Liver (tissue), 9 donors: ENCODE results near the gene DNAJB13. TPM values are rescaled to one million over a fixed set of nuclear protein-coding genes. Genes with fewer than 3 reads are reported as not detected.

Experiments used
- DNase-seq: peaks from one replicate; pipeline ENCODE4 v3.0.0-alpha.2; 2017; ENCODE audit warnings: low spot score
- H3K27ac ChIP-seq, 2 donors: one replicate each; pipeline ENCODE4 v1.7.0; 2013; ENCODE audit warnings: inconsistent platforms in 2 of 2, low read length in 2 of 2, control low read depth in 1 of 2, low read depth in 1 of 2, mild to moderate bottlenecking in 1 of 2
- H3K27me3 ChIP-seq, 4 donors: one replicate each; pipeline versions ENCODE4 v1.6.1 to v1.7.0; 2013; ENCODE audit warnings: low read length in 3 of 4, inconsistent platforms in 1 of 4, mild to moderate bottlenecking in 1 of 4, moderate library complexity in 1 of 4; ENCODE audit not compliant: control insufficient read depth in 4 of 4, insufficient read depth in 4 of 4
- H3K36me3 ChIP-seq, 4 donors: one replicate each; pipeline versions ENCODE4 v1.6.1 to v1.7.0; 2013; ENCODE audit warnings: low read length in 3 of 4, mild to moderate bottlenecking in 3 of 4, low read depth in 1 of 4, moderate library complexity in 1 of 4; ENCODE audit not compliant: control insufficient read depth in 4 of 4, insufficient read depth in 3 of 4
- H3K4me1 ChIP-seq, 4 donors: one replicate each; pipeline versions ENCODE4 v1.6.1 to v1.7.0; 2013; ENCODE audit warnings: low read length in 3 of 4, mild to moderate bottlenecking in 3 of 4, moderate library complexity in 1 of 4; ENCODE audit not compliant: control insufficient read depth in 4 of 4, insufficient read depth in 4 of 4
- H3K4me3 ChIP-seq, 3 donors: one replicate each; pipeline versions ENCODE4 v1.6.1 to v1.7.0; 2013; ENCODE audit warnings: low read length in 3 of 3, control low read depth in 1 of 3, low read depth in 1 of 3, mild to moderate bottlenecking in 1 of 3
- H3K9ac ChIP-seq, 2 donors: one replicate each; pipeline ENCODE4 v1.7.0; 2013; ENCODE audit warnings: low read length in 2 of 2, mild to moderate bottlenecking in 2 of 2, moderate library complexity in 2 of 2, control low read depth in 1 of 2, low read depth in 1 of 2
- H3K9me3 ChIP-seq, 4 donors: one replicate each; pipeline versions ENCODE4 v1.6.1 to v1.7.0; 2013; ENCODE audit warnings: low read length in 3 of 4; ENCODE audit not compliant: control insufficient read depth in 4 of 4
- ATF3 ChIP-seq: IDR thresholded peaks from 2 replicates; pipeline ENCODE4 v1.6.1; 2016; ENCODE audit warnings: antibody characterized with exemption
- EGR1 ChIP-seq, 2 donors: IDR thresholded peaks; 2 replicates each; pipeline ENCODE4 v1.6.1; 2016 to 2018; ENCODE audit warnings: antibody characterized with exemption in 2 of 2, low read depth in 2 of 2
- FOXA1 ChIP-seq: IDR thresholded peaks from 2 replicates; pipeline ENCODE4 v1.6.1; 2016; ENCODE audit warnings: antibody characterized with exemption
- FOXA2 ChIP-seq: IDR thresholded peaks from 2 replicates; pipeline ENCODE4 v1.6.1; 2016; ENCODE audit warnings: antibody characterized with exemption
- GABPA ChIP-seq, 2 donors: IDR thresholded peaks in 1 of 2; conservative IDR thresholded peaks in 1 of 2; 2 replicates each; pipeline ENCODE4 v1.6.1; 2016; ENCODE audit warnings: antibody characterized with exemption in 2 of 2, mild to moderate bottlenecking in 1 of 2, moderate library complexity in 1 of 2
- HNF4A ChIP-seq, 2 donors: conservative IDR thresholded peaks; 2 replicates each; pipeline ENCODE4 v1.6.1; 2016; ENCODE audit warnings: antibody characterized with exemption in 2 of 2, mild to moderate bottlenecking in 2 of 2
- HNF4G ChIP-seq: IDR thresholded peaks from 2 replicates; pipeline ENCODE4 v1.6.1; 2016; ENCODE audit warnings: antibody characterized with exemption
- JUND ChIP-seq, 2 donors: IDR thresholded peaks; 2 replicates each; pipeline ENCODE4 v1.6.1; 2016; ENCODE audit warnings: antibody characterized with exemption in 2 of 2
- MAX ChIP-seq: IDR thresholded peaks from 2 replicates; pipeline ENCODE4 v1.6.1; 2016; ENCODE audit warnings: antibody characterized with exemption
- NR2F2 ChIP-seq: IDR thresholded peaks from 2 replicates; pipeline ENCODE4 v1.6.1; 2016; ENCODE audit warnings: antibody characterized with exemption
- RXRA ChIP-seq, 2 donors: IDR thresholded peaks; 2 replicates each; pipeline ENCODE4 v1.6.1; 2017 to 2018; ENCODE audit warnings: antibody characterized with exemption in 2 of 2, mild to moderate bottlenecking in 1 of 2
- SP1 ChIP-seq: IDR thresholded peaks from 2 replicates; pipeline ENCODE4 v1.6.1; 2018; ENCODE audit warnings: antibody characterized with exemption, mild to moderate bottlenecking
- TAF1 ChIP-seq: conservative IDR thresholded peaks from 2 replicates; pipeline ENCODE4 v1.6.1; 2016; ENCODE audit warnings: antibody characterized with exemption, mild to moderate bottlenecking
- YY1 ChIP-seq: IDR thresholded peaks from 2 replicates; pipeline ENCODE4 v1.6.1; 2016; ENCODE audit warnings: antibody characterized with exemption, mild to moderate bottlenecking
- ZBTB33 ChIP-seq: IDR thresholded peaks from 2 replicates; pipeline ENCODE4 v1.6.1; 2016; ENCODE audit warnings: antibody characterized with exemption
- WGBS: extraction: QIAGEN DNeasy Blood & Tissue Kit; methylation state at CpG from one replicate; pipeline ENCODE4 v1.1.7; 2013; 5-methylcytosine and 5-hydroxymethylcytosine counted together
- polyA plus RNA-seq, 2 donors: library from polyadenylated mRNA; stranded (reverse) in 1 of 2; unstranded in 1 of 2; fragments of 200-250 nt in 1 of 2; fragments of >200 nt in 1 of 2; fragmentation: Nextera tagmentation in 1 of 2; extraction: Ambion mirVana in 1 of 2; gene quantifications; one replicate each; pipeline versions ENCODE4 v1.2.1 to v1.2.3, GENCODE V29; 2013 to 2015
- total RNA-seq, 2 donors: library from RNA; depleted of rRNA; stranded (reverse); fragments of >200 nt; gene quantifications; one replicate each; pipeline ENCODE4 v1.2.3, GENCODE V29; 2014
- donor health status: healthy.
- donor health status: healthy.
- donor health status: healthy.
- donor health status: healthy.
- donor health status: healthy.

Gene DNAJB13
- total and polyA plus RNA-seq, 4 donors, result 0.08 TPM; not detected in 3

GRCh38 chr11:74006743-74007304 lies 56.0 kb downstream of the DNAJB13 start:
- Histone ChIP-seq H3K4me1 (peaks cover 0 to 5% (median 3%) of the 10 kb centered on the region in 4 donors), H3K4me3 (no peak overlapping the region), H3K27me3 (no peaks in the 10 kb centered on the region), H3K27ac (no peak overlapping the region), H3K36me3 (peaks cover 0 to 5% (median 0%) of the 10 kb centered on the region in 4 donors), H3K9me3 (no peaks in the 10 kb centered on the region), H3K9ac (no peak overlapping the region)
- TF ChIP-seq JUND (IDR thresholded peaks at IDR 0.05) (no peak), ZBTB33 (no peak), YY1 (no peak), HNF4A (conservative IDR thresholded peaks at IDR 0.05) (peak; percentile 70 to 86), NR2F2 (no peak), RXRA (IDR thresholded peaks at IDR 0.05) (peak in 1 of 2 donors; percentile 22), EGR1 (IDR thresholded peaks at IDR 0.05; ENCODE audit: low read depth in 2 of 2) (no peak), FOXA1 (no peak), HNF4G (peak; percentile 31), MAX (no peak), GABPA (IDR thresholded peaks at IDR 0.05 in 1 of 2, conservative IDR thresholded peaks at IDR 0.05 in 1 of 2) (no peak)
- 64% methylated on average over 7 of the region's 7 CpGs for WGBS
- peak; percentile 38 for DNase-seq

- Histone ChIP-seq H3K36me3 (peaks cover 0 to 5% (median 0%) of the 10 kb centered on the region in 4 donors), H3K27ac (no peak overlapping the region), H3K4me3 (no peak overlapping the region), H3K27me3 (no peaks in the 10 kb centered on the region), H3K9me3 (no peaks in the 10 kb centered on the region), H3K4me1 (peaks cover 0 to 5% (median 3%) of the 10 kb centered on the region in 4 donors), H3K9ac (no peak overlapping the region)
- DNase-seq, result peak; percentile 32
- 93% methylated on average over 6 of the region's 6 CpGs for WGBS
- no peak for TF ChIP-seq JUND (IDR thresholded peaks at IDR 0.05)
- TF ChIP-seq MAX, result no peak
Observed at GRCh38 chr11:74007691-74008372, 57.0 kb downstream of the DNAJB13 start.

- H3K27me3 ChIP-seq, result no peaks in the 10 kb centered on the region
- no peaks in the 10 kb centered on the region for H3K36me3 ChIP-seq
- H3K9me3 ChIP-seq, result no peaks in the 10 kb centered on the region
- TF ChIP-seq SP1 (no peak), FOXA2 (no peak), NR2F2 (no peak), HNF4G (no peak), ATF3 (no peak), ZBTB33 (no peak), HNF4A (conservative IDR thresholded peaks at IDR 0.05) (no peak), TAF1 (no peak)
- no peak within 1 kb of the TSS for H3K4me3 ChIP-seq
- no peak within 1 kb of the TSS for H3K9ac ChIP-seq
- no peak for DNase-seq
- H3K27ac ChIP-seq, result no peak within 1 kb of the TSS
- WGBS, result 83% methylated on average over 9 of the region's 9 CpGs
- H3K4me1 ChIP-seq, result peaks cover 0 to 5% (median 3%) of the 10 kb centered on the region in 4 donors
Observed at GRCh38 chr11:74008373-74009229, 57.8 kb downstream of the DNAJB13 start, which contains the start of gene UCP3. Gene UCP3, minus strand, starts transcription at chr11:74009085. Its CDS starts 2,043 bp downstream, at chr11:74007042.
